ENCODE data around the gene PLEKHG5.

The PLEKHG5 gene

DNA sequence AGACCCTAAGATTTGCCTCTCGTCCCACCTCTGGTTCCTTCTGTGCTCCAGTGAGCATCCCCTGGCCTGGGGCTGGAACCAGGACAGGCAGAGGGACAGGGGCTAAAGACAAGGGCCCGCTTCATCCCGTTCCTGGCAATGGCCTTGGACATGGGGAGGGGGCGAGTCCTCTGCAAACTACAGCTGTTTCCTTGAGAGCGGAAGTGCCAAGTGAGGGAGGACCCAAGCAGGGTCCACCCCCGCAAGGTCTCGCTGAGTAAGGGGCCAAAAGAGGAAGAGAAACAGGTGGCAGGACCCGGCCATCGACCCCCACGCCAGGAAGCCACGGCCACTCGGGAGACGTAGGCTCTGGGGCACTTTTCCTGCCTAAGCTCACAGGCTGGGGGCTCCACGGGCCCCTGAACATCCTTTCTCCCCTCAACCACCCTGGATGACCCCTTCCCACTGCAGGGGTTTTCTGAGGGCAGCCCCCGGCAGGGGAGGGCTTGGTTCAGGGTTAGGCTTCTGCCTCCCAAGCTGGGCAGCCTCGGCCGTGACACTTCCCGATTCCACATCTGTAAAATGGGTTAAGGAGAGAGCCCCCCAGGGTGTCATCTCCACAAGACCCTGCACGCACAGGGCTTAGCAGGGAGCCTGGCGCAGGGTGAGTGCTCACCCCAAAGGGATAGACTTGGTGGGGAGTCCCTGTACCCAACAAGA is 17.9 kb upstream of the PLEKHG5 start:
- no peak for DNase-seq

DNA sequence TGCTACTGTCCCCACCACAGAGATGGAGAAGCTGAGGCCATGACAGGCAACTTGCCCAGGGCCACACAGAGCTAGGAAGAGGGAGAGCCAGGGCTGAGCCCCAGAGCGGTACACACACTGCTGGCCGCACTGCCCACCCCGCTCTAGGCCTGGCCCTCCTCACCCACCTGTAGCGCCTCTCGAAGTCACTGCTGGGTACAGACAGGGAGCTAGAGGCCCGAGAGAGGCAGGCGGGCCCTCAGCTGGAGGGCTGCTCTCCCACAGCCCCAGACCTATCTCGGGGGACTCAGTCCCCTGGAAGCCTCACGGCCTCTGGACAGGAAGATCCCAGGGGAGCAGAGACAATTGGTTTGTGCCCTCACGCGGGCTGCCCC is 17.3 kb upstream of the PLEKHG5 start:
- no peak for DNase-seq

DNA sequence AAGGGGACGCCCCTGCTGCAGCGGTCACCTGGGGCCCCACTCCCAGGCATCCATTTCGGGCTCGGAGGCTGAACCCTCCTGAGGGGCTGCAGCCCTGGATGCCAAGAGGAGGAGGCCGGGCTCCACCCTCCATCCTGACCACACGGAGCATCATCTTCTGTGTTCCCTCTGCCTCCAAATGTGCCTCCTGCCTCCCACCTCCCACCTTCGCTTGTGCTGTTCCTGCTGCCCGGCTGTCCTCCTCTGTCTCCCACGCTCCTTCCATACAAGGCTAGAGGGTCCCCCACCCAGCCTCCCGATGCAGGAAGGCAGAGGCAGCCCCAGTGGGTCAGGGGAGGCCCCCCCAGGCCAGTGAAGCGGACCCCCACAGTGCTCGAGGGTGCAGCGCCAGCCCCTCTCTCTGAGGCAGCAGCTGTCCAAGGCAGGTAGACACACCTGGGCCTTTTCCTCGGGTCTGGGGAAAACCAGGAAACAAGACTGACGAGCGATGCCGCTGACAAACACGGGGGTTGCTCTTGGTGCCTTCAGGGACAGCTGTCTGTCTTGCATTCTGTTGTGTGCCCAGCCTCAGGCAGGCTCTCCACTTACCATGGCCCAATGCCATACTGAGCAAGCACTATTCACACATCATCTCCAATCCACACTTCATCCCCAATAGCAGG is 16.8 kb upstream of the PLEKHG5 start:
- DNase-seq = no peak

DNA sequence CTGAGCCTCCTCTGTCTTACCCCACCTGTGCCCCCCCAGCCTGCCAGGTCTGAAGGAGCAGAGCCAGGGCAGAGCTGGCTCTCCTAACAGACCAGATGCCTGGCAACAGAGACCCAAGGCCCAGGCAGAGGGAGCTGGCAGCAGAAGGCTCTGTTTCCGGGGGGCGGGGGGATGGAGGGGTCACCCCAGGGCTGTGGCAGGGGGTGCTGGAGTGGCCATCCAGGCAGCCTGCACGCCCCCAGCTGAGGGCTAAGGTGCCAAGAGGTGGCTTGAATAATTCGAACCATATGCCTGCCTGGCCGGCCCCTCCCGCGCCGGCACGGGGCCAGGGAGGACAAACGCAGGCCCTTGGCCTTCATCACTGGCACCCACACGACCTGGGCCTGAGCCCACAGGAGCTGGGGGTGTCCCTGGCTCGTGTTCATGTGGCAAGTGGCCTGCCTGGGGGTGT is 16.0 kb upstream of the PLEKHG5 start:
- no peak for DNase-seq

DNA sequence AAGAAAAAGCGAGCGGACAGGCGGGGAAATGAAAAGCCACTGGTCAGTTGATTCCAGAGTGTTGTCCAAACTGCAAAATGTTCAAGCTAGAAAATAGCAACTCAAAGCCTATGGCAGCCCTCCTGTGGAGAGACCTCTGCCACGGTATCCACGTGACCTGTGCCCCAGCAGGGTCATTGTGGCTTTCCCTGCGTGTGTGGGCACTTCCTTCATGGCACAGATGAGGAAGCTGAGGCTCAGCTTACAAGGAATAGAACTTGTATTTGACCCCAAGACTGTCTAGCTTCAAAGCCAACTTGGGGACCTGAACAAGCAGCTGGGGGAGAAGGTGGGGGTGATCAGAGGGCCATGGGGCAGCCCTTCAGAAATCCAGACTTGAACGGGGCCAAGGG is 15.6 kb upstream of the PLEKHG5 start:
- no peak for DNase-seq

DNA sequence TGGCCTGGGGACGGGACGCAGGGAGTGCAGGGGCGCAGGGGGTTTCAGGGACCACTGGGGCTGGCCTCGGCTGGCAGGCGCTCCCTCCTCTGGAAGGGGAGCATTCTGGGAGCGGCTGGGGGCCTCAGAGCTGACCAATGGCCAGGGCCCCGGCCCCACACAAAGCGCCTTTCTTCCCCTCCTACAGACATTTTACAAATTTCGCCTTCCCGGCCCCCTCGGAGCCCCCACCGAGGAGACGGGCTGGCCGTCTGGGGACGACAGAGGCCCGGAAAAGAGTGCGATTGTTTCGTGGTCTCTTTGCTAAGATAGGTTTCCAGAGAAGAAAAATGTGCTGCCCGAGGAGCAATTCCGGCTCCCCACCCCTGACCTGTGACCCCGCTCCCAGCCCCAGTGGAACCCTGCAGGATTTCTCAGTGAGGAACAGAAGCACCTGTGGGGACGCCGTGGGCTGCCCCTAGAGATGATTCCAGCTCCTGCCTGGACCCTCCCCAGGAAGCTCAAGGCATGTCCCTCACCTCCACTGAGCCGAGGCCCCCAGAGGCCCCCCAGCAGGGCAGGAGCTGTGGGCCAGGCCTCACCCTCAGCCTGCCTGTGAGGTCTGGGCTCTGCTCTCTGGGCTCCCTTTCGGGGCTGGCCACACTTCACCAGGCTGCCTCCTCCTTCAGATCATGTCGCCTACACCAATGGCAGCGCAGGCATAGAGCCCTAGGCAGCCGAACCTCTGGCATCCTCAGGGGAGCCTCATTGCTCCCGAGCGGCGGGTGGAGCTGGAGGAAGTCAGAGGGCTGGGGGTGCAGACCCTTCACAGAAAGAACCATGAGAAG is 15.0 kb upstream of the PLEKHG5 start:
- no peak for DNase-seq

DNA sequence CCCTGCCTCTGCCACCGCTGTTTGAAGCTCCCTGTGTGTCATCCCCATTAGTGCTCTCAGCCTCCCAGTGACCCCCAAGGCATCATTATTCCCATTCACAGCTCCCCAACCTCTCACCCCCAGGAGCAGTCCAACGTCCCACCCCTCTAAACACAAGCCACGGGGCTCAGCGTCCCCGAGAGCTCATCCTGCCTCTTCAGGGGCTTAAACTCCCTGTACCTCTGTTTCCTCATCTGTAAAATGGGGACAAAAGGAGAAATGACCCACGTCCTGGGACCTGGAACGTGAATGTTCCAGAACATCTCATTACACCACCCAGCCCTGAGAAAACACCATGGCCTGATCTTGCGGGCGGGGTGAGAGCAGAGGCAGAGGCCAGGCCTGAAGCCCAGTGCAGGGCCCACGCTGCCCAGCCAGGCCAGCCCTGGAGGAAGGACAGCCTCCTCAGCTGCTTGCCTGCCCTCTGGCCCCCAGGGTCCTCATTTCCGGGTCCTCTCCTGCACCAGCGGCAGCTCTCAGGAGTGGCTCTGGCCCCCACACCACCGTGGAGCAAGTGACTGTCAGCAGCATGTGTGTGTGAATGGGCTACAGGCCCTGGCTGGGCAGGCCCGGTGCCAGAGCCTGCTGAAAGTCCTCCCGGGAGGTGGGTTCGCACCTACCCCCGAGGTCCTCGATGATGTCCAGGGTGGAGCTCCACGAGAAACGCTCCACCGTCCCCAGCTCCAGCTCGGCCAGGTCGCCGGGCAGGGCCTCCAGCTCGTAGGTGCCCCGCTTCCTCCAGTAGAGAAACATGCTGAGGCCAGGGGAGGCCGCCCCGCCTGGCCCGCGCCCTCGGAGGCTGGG is 14.1 kb upstream of the PLEKHG5 start:
- no peak for DNase-seq

DNA sequence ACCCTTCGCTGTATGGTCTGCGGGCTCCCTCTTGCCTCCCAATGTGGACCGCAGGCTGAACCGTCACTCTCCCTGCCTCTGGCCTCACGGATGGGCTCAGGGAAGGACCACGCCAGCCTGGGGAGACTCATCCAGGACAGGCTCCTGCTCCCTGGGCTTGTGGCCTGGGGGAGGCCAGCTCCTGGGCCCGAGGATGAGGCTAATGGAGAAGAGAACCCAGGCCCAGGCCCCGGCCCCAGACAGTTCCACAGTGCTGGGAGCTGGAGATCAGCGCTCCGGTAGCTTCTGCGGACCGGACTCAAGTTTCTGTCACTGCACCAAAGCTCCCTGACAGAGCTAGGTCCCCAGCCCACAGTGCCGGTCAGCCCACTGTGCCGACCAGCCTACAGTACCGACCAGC is 13.4 kb upstream of the PLEKHG5 start:
- no peak for DNase-seq

DNA sequence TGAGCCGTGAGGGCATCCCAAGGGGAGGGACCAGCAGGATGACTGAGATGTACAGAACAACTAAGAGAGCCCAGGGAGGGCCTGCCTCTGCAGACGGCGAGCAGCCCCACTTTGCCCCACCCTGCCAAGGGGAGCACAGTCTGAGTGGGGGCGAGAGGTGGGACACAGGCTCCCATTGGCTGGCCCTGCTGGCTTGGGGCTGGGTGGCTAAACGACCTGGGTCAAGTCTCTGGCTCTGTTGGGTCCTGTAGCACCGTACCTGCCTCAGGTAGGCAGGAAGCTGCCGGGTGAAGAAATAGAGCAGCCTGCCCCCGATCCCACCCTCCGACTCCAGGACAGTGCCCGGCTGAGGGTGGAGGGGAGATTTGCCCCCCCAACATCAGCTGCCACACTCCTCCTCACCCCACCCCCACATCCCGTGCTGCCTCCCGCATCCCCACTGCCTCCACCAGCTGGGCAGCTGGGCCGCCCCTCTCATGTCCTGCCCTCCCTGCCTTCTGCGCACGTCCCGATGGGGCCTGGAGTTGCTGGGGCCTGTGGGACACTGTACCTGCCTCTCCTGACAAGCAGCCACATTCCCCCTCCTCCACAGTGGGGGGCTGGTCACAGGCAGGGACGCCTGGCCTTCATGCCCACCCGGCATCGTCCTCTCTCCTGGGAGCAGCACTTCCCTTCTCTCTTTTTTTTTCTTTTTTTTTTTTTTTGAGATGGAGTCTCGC is 12.6 kb upstream of the PLEKHG5 start:
- no peak for DNase-seq

DNA sequence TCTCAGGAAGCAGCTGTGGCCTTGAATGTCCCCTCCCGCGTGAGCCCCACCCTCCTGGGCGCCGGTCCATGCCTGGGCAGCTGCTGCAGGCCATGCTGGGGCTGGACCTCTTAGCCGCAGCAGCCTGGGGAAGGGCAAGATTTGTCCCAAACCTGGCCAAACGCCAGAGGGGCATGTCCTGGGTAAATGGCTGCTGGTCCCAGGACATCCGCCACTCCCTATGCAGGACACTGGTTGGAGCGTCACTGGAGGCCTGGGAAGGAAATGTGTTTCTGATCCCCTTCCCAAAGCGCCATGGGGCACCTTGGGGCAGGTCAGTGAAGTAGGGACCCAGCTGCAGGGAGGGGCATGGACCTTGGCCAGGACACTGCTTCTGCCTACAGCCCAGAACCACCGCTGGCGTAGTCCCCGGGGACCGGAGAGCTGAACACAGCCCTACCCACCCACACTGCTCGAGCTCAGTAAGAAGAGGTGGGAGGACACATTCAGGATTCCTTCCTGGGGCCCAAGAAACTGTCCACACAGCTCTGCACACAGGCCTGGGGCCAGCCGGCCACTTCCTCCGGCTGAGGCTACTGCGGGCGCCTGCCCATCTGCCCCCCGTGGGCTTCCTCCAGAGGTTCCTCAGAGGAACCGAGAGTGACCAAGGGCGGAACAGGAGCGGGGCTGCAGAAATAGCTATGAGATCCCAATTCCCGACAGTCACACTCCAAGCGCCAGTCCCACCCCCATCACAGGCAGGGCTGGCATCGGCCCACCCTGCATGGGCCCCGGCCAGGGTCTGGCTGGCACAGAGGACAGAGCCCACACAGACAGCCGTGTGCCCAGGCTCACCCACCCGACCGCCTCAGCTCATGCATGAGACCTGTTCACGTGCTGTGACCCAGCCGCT is 10.8 kb upstream of the PLEKHG5 start:
- DNase-seq = no peak

DNA sequence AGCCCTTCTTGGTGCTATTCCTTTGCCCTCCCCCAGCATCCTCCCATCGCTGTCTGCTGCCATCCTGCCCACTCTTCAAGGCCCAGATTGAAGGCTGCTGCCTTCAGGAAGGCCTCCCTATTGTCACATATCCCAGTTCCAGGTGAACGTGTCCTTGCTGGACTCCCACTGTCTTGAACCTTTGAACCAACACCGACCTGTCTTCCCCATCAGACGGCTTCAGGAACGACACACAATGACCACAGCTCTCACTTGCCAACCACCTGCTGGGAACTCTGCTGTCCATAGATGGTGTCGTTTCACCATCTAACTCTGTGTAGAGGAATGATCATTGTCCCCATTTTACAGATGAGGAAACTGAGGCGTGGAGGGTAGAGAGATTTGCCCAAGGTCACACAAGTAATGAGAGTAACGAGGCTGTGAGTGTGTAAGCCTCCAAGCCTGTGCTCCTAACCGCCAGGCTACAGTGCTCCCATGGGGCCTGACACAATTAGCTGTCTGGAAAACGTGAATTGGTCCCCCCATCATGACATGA is 9.9 kb upstream of the PLEKHG5 start:
- no peak for DNase-seq

DNA sequence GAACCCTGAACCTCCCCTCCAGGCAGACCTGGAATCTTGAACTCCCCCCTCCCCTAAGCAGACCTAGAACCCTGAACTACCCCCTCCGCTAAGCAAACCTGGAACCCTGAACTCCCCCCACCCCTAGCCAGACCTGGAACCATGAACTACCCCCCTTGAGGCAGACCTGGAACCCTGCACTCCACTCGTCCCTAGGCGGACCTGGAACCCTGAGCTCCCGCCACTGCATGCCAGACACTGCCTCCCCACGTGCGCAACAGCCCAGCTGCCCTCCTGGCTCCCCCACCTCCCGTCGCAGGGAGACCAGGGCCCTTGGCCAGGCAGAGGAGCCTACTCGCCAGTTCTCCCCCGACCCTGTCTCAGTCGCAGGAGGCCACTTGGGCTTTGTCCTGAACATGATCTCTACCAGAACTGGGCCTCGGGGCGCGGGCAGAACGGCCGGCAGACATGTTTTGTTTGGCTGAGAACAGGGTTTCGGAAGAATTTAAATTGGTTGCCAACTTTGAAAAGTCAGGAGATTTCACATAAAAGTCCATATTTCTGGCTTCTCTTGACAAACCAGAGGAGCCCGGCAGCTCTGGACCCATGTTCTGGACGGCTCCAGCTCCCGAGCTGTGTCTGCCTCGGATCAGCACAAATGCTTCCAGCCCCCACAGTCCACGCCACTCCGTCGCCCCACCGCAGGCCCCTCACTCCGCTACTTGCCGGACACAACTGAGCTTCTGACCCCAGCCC is 9.2 kb upstream of the PLEKHG5 start:
- DNase-seq = no peak

DNA sequence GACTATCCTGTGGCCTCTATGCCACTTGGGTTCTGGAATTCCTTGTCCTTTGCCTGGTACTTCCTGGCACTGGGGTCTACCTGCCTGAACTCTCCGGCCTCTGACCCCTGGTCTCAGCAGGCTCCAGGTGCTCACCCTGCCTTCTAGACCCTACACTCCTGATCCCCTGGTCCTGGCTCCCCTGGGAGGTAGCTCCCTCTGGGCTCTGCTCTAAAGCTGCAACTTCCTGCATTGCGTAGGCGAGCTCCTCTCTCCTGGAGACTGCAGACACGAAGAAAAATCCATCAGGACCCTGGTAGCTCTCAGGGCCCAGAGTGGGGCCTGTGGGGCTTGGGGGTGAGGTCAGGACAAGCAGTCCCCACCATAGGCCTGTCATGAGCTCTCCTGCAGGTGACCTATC is 7.8 kb upstream of the PLEKHG5 start:
- no peak for DNase-seq

DNA sequence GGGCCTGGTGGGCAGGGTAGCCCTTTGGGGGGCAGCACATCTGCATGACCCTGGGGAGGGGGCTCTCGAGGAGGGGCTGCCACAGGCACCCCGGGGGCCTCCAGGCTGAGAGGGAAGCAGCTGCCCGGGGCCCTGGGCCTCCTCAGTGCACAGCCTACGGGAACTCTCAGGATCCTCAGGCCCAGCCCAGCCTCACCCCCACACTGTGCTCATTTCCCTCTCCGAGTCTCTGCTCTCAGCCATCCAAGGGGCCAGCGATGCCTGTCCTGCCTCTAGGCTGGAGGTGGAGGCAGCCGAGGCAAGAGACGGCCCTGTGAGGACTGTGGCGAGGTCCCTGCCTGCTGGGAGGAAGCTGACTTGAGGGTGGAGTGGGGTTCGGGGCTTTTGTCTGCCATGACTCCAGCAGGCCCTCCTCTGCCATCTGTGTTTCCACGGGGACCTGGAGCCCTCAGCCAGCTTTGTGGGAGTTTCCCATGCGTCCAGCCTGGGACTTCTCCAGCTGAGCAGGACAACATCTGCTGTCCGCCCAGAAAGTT is 7.2 kb upstream of the PLEKHG5 start:
- no peak for DNase-seq

DNA sequence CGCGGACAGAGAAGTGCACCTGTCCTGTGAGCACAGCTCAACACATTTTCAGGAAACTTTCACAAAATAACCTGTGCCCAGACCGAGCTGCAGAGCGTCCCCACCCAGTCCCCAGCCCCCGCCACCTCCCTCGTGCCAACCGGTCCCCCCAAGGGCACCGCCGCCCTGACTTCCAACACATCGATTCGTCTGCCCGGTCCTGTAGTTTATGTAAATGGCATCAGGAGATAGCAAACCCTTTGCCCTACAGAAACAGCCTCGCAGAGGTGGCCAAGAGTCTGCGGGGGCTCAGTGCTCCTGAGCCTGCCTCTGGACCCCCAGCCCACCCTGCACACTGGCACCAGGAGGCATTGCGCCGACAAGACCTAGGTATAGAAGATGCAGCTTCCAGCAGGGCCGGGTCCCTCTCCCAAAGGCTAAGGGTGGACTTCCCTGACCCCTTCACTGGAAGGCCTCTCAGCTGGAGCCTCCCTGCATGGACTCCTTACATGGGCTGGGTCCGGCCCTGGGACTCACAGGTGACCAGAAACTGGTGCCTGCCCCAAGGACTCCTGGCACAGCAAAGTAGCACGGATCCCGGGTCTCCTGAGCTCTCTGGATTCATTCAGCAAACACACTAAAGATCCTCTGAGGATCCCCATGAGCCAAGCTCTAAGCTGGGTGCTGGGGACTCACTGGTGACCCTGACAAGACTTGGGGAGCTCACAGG is 6.6 kb upstream of the PLEKHG5 start:
- DNase-seq = no peak

DNA sequence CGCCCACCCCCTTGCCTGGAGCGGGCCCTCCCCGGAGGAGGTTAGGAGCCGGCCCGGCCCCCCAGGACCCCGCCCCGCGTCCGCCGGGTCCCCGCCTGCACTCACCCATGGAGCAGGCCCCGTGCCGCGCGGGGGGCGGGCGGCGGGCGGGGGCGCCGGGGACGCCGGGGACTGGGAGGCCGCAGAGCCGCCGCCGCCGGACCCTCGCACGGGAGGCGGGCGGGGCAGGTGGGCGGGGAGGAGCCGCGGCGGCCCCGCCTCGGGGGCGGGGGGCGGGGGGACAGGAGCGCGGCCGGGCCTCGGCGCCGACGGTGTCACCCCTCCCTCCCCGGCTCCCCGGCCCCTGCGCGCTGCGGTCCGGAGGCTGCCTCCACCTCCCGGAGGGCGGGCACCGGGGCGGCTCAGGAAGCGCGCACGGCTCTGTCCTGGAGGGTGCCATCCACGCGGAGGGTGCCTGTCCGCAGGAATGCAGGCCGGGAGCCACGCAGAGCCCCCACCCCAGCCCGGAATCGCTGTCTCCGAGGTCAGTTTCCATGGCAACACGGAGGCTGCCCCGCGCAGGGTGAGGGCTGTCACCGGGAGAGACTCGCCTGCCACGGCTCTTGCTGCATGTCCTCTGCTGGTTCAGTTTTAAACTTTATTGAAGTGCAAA is 5.9 kb upstream of the PLEKHG5 start:
- DNase-seq = no peak

DNA sequence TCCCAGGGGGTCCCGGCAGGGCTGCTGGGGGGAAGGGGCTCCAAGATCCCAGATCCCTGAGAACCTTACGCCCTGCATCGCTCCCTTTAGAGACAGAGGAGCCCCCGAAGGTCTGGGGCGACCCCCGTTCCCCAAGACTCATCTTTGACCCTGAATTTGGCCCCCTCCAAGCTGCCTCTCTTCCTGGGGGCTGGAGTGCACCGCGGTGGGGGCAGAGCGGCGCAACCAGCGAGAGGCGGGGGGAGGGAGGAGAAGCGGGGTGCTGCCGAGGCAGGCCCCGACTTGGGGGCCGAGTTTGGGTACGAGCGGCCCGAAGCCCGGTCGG is 5.4 kb upstream of the PLEKHG5 start:
- DNase-seq = no peak

DNA sequence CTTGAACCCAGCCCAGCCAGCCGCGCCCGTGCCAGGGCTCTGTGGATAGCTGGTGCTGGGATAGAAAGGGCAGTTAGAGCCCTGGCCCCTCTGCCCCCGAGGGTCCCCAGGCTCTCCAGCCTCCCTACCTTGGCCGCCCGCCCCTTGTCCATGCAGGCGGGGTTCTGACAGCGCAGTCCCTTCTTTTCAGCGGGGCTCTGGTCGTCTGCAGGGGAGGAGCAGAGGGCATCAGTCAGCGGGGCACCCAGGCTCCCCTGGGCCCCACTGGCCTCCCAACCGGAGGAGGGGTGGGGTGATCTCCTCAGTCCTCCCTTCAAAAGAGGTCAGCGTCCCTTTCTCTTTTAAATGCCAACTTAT is 4.9 kb upstream of the PLEKHG5 start:
- no peak for DNase-seq

Data from NCI-H2029 treated with DMSO at 0.1 percent for 48 hours (cell line).